GM18505 (cell line): ENCODE results near the gene MTMR4.
A peak's percentile ranks its signal among the peaks of the same experiment; 100 is the strongest.
"Not testable (repeated sequence)": the region's sequence is repeated elsewhere in the genome, so short reads cannot be mapped to it uniquely, and the experiment has no call there.

Experiments used
- ATAC-seq: cut with Tn5 transposase; IDR thresholded peaks from one replicate; pipeline ENCODE4 v1.9.1; 2021; ENCODE audit not compliant: unreplicated experiment
- POLR2A ChIP-seq: IDR thresholded peaks from 4 replicates; pipeline ENCODE4 v1.6.1; 2011; ENCODE audit warnings: borderline replicate concordance; ENCODE audit not compliant: insufficient read depth, insufficient read length; ENCODE audit errors: extremely low read depth

The MTMR4 gene

GRCh38 chr17:58514770-58515157 lies 326 bp upstream of the MTMR4 start:
- no peak for TF ChIP-seq POLR2A
- ATAC-seq, result no peak

- peak; percentile 40 for TF ChIP-seq POLR2A
- no peak for ATAC-seq
Measured at GRCh38 chr17:58513267-58513964, 1.0 kb downstream of the MTMR4 start.

- no peak for ATAC-seq
- TF ChIP-seq POLR2A, result no peak
Measured at GRCh38 chr17:58510075-58510474, 4.4 kb downstream of the MTMR4 start.

GRCh38 chr17:58508341-58509067 lies 5.9 kb downstream of the MTMR4 start:
- TF ChIP-seq POLR2A, result no peak
- ATAC-seq, result no peak

GRCh38 chr17:58507123-58507634 lies 7.3 kb downstream of the MTMR4 start:
- ATAC-seq, result no peak
- no peak for TF ChIP-seq POLR2A

GRCh38 chr17:58506354-58507080 lies 7.9 kb downstream of the MTMR4 start:
- no peak for TF ChIP-seq POLR2A
- ATAC-seq, result no peak

GRCh38 chr17:58504826-58505351 lies 9.5 kb downstream of the MTMR4 start:
- no peak for TF ChIP-seq POLR2A
- peak; percentile 77 for ATAC-seq

GRCh38 chr17:58503866-58504265 lies 10.6 kb downstream of the MTMR4 start:
- TF ChIP-seq POLR2A, result no peak
- no peak for ATAC-seq

GRCh38 chr17:58503134-58503533 lies 11.3 kb downstream of the MTMR4 start:
- not testable (repeated sequence) for ATAC-seq

- TF ChIP-seq POLR2A, result no peak
Measured at GRCh38 chr17:58501451-58501850, 13.0 kb downstream of the MTMR4 start.

GRCh38 chr17:58498177-58498828 lies 16.1 kb downstream of the MTMR4 start:
- TF ChIP-seq POLR2A, result no peak
- ATAC-seq, result no peak

More at GRCh38 chr17:58501451-58501850, 13.0 kb downstream of the MTMR4 start:
- no peak for ATAC-seq

GRCh38 chr17:58493506-58493905 lies 20.9 kb downstream of the MTMR4 start:
- no peak for ATAC-seq
- TF ChIP-seq POLR2A, result no peak

GRCh38 chr17:58492238-58493121 lies 22.0 kb downstream of the MTMR4 start:
- TF ChIP-seq POLR2A, result no peak
- ATAC-seq, result no peak
